GM10248 (cell line): ENCODE measurements around the gene RANBP1.

Source experiments
- CTCF ChIA-PET: fragments of 300-600 bp; sonication (Branson Sonifier 250); formaldehyde crosslinking; extraction: SDS; loops from one replicate; lab custom pipeline; 2021; ENCODE audit warnings: antibody characterized with exemption; lab: Yijun Ruan, JAX
- POLR2A ChIA-PET: fragments of 350-650 bp; sonication (Branson Sonifier 250); formaldehyde crosslinking; extraction: SDS; loops from one replicate; lab custom pipeline; 2020; ENCODE audit warnings: antibody characterized with exemption; lab: Yijun Ruan, JAX
- DNase-seq: peaks from one replicate; pipeline ENCODE4 v3.0.0; 2012; ENCODE audit errors: extremely low spot score
- CTCF ChIP-seq: IDR thresholded peaks from 2 replicates; pipeline ENCODE4 v1.5.1; 2012; ENCODE audit warnings: mild to moderate bottlenecking, low read depth; ENCODE audit errors: extremely low read depth, missing control alignments, control extremely low read depth

RANBP1 gene

DNA sequence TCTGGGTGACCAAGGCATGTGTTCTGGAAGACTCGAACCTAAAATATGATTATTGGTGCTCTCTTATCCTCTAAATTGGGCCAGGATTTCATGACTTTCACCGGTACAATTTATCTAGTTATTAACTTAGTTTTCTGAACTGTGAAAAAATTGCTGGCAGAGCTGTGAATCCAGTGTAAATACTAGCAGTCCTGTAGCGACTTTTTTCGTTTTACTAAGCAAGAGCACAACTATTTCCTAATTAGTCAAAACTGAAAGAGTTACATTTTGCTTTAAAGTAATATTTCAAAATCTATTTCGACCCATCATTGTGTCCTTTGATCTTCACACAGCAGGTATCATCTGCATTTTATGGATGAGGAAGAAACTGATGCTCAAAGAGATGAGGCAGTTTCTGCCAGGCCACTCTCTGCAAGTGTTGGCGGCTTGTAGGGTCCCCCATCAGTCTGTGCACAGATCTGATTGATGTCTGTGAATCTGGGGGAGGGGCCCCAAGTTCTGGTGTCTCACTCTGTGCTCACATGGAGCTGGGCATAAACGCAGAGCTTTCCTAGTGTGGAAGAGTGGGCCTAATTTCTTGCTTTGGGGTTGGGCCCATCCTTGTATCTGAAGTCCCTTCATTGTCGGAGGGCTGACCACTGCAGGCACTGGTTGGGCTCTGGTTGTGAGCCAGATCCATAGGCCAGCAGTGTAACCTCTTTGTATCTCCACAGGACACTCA, 2.6 kb downstream of the RANBP1 start:
- no peak for DNase-seq
- CTCF ChIA-PET = interaction anchor here (2.2 kb wide), 1 partner anchor 11 kb away, joined by 10 read pairs; no protein-coding TSS in a partner anchor
- TF ChIP-seq CTCF = no peak
- POLR2A ChIA-PET = interaction anchor here (1.6 kb wide), 1 partner anchor 42 kb away, joined by 4 read pairs; no protein-coding TSS in a partner anchor

- no peak for DNase-seq
- ChIA-PET POLR2A (no interaction called here), CTCF (interaction anchor here (2.3 kb wide), 1 partner anchor 8 kb away, joined by 8 read pairs; no protein-coding TSS in a partner anchor)
- no peak for TF ChIP-seq CTCF
Measured at GRCh38 chr22:20121856-20122415, 6.0 kb downstream of the RANBP1 start.

GRCh38 chr22:20123366-20124082, 7.6 kb downstream of the RANBP1 start:
- CTCF ChIA-PET = no interaction called here
- no peak for TF ChIP-seq CTCF
- DNase-seq = no peak
- POLR2A ChIA-PET = interaction anchor here (0.6 kb wide), 1 partner anchor 883 kb away, joined by 5 read pairs; no protein-coding TSS in a partner anchor

DNA sequence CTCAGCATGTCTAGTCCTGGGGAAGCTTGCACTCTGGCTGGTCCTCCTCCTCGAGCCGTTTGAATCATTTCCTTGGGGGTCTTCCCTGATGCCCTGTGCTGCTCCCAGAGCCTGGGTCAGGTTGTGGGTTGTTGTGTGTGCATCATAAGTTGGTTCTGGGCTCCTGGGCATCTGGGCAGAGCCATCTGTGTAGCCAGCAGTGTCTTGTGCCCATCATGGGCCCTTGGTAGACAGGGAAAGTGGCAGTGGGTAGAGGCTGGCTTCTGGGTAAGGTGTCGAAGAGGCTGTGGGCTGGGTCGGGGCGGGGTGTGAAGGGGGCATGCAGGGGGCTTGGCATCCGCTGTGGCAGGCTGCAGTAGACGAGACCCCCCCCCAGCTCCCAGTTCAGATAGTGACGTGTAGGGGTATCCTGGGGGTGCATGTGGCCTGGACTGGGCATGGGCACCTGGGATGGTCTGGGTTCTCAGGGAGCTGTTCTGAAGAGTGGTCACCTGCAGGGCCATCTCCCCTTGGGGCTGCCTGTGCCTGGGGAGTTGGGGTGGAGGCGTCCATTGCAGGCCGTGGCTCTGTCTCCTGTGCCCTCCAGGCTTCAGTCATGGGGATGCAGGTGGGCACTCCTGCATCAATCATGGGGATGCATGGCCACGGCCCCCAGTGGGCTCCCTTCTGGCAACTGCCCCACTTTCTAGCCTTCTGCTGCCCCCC, 8.3 kb downstream of the RANBP1 start:
- CTCF ChIA-PET = no interaction called here
- DNase-seq = no peak
- TF ChIP-seq CTCF = no peak
- POLR2A ChIA-PET = interaction anchor here (0.6 kb wide), 1 partner anchor 882 kb away, joined by 5 read pairs; no protein-coding TSS in a partner anchor

- POLR2A ChIA-PET = interaction anchor here (0.6 kb wide), 3 partner anchors 303 to 1450 kb away, joined by 3 to 7 read pairs (median 3); no protein-coding TSS in a partner anchor
- no peak for TF ChIP-seq CTCF
- no peak for DNase-seq
- CTCF ChIA-PET = no interaction called here
Measured at GRCh38 chr22:20125201-20126174, 9.6 kb downstream of the RANBP1 start.
